ENCODE measurements around the gene OSBP2.
"Not testable (repeated sequence)": the region's sequence is repeated elsewhere in the genome, so short reads cannot be mapped to it uniquely, and the experiment has no call there.

The OSBP2 gene

DNA sequence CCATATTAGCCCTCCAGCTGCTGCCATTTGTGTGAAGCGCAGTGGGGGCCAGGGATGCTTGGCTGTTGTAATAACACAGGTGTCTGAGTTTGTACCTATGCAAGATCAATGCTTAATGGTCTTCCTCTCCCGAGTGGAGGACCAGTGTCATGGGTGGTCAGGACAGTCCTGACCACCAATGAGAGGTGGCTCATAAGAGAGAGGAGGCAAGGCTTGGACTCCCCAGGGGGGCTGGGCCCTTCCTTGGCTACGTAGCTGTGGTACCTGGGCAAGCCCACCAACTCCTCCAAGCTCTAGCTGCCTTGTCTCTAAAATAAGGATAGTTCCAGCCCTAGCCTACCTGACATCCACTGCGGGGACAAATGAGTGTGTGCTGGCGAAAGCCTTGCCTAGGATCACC is 79.2 kb downstream of the OSBP2 start:
- no peak for FAIRE-seq

- no peak for FAIRE-seq
These were observed 79.9 kb downstream of the OSBP2 start for GRCh38 chr22:30774566-30774965.

GRCh38 chr22:30776476-30776875 is 81.8 kb downstream of the OSBP2 start:
- FAIRE-seq, result no peak

DNA sequence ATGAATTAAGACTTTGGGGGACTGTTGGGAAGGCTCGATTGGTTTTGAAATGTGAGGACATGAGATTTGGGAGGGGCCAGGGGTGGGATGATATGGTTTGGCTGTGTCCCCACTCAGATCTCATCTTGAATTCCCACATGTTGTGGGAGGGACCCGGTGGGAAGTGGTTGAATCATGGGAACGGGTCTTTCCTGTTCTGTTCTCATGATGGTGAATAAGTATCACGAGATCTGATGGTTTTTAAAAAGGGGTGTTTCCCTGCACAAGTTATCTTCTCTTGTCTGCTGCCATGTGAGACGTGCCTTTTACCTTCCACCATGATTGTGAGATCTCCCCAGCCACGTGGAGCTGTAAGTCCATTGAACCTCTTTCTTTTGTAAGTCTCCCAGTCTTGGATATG is 82.5 kb downstream of the OSBP2 start:
- not testable (repeated sequence) for FAIRE-seq

GRCh38 chr22:30777587-30777986 is 82.9 kb downstream of the OSBP2 start:
- FAIRE-seq, result no peak

DNA sequence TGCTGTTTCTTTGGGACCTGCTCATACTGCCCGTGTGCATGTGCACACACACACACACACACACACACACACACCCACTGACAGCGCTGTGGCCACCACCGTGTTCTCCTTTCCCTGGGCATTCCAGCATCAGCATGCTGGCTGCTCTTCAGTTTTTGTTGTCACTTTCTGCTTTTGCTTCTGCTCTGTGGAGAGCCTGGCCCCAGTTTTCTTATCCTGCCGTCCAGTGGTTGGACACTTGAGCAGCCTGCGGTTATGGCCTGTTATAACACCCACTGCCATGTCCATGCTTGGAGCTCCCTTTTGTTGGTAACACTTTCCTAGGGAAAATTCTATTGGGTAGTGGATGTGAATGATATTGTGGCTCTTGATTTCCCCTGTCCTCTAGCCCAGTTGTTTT is 83.6 kb downstream of the OSBP2 start:
- FAIRE-seq, result no peak

- FAIRE-seq, result no peak
These were observed 85.4 kb downstream of the OSBP2 start for GRCh38 chr22:30780026-30780425.

DNA sequence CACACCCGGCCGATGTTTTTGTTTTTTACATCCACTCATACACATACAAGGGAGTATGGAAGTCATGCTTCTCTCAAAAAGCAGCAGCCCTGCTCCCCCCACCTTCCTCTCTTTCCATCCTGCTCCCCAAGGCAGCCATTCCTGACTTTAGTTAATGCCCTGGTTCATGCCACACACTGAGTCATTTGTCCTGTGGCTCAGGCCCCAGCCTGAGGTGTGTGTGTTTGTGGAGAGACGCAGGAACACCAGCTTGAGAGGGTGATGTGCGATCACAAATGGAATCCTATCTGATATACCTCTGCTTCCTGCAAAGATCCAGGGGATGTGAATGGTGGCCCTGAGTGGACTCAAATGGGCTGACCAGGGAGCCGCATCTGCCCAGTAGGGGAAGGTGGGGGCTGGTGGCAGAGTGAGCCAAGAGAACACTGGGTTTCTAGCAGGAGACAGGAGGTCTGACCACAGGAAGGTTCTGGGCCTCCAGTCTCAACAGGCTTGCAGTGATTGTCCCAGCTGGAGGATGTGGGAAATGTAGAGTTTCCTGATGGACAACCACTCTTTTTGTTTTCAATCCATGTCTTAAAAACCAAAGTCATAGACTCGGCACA is 86.7 kb downstream of the OSBP2 start:
- no peak for FAIRE-seq

DNA sequence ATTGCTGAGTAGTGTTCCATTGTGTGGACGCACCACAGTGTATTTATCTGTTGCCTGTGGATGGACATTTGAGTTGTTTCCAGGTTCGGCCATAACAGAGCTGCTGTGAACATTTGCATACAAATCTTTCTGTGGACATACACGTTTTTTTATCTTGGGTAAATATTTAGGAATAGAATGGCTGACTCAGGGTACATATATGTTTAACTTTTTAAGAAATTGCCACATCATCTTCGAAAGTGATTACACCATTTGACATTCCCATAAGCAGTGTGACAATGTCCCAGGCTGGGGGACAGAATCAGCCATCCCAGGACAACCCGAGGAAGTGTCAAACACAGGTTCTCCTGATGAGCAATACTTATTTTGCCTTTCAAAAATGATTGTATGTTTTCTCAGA is 87.9 kb downstream of the OSBP2 start:
- FAIRE-seq, result no peak

DNA sequence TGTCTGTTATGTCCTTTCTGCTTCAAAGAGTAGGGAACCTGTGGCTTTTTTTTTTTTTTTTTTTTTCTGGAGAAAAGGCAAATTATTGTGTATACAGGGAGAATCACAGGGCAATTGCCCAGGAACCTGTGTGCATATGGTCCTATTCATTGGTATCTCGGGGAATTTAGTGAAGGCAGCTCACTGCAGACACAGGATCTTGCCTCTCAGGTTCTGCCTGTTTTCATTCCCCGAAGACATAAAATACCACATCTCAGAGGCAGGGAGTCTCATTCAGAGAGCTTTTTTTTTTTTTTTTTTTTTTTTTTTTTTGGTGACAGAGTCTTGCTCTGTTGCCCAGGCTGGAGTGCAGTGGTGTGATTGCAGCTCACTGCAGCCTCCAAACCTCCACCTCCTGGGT is 88.3 kb downstream of the OSBP2 start:
- FAIRE-seq, result no peak

- FAIRE-seq, result no peak
These were observed 90.9 kb downstream of the OSBP2 start for GRCh38 chr22:30785527-30785926.

- no peak for FAIRE-seq
These were observed 95.7 kb downstream of the OSBP2 start for GRCh38 chr22:30790366-30790765.

- FAIRE-seq, result no peak
These were observed 97.8 kb downstream of the OSBP2 start for GRCh38 chr22:30792456-30792855.

DNA sequence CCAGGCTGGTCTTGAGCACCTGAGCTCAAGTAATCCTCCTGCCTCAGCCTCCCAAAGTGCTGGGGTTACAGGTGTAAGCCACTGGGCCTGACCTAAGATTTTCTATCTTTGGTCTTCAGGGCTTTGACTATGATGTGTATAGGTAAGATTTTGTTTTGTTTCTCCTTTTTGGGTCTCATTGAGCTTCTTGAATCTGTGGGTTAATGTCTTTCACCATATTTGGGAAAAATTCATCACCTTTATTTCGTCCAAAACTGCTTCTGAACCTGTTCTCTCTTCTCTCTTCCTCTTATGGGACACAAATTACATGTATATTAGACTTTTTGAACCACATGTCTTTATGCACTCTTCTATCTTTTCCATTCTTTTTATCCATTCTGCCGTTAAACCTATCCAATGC is 100.4 kb downstream of the OSBP2 start:
- no peak for FAIRE-seq

DNA sequence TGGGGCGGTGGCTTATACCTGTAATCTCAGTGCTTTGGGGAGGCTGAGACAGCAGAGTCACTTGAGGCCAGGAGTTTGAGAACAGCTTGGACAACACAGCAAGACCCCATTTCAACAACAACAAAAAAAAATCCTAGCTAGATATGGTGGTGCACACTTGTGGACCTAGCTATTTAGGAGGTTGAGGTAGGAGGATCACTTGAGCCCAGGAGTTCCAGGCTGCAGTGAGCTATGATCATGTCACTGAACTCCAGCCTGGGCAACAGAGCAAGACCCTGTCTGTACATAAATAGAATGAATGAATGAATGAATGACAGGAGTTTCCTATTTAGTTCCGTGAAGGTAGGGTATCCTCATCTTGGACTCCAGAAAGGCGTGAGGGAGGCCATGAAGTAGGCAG is 107.0 kb downstream of the OSBP2 start:
- no peak for FAIRE-seq

DNA sequence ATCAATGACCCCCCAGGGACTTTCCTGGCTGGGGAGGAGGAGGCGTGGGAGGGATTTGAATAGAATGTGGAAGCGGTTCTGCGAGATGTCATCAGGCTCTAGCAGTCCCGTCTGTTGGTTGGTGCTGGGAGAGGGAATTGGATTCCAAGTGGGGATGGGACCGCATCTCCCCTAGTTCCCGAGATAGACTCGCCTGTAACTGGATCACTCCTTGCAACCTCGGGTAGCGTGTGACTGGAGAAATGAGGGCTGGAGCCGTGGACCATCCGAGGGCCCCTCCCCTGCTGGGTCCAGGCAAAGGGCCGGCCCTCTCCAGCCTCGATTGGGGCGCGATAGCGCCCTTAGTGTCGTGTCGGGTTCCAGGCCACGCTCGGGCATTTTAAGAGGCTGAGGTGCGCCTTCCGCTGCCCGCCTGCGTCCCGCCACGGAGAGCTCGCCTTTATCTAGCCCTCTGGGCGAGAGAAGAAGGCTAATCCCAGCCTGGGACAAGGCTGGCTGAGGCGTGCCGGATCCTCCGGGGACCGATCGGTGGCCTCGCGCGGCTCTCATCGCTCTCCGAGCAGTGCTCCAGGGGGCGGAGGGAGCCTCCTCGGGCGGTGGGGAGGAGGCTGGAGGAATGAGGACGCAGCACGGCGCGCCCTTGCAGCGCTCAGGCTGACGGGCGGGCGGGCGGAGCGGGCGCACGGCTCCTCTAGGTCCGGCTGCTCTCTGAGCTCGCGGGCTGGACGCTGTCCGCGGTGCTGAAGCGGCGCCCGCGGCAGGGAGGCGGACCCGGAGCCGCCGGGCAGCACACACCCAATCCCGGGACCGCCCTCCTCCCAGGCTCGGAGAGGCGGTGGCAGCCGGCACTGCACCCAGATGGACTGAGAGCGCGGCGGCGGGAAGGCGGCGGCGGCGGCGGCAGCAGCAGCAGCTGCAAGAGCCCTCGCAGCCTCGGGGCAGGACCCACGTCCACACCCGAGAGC is 107.8 kb downstream of the OSBP2 start:
- FAIRE-seq, result no peak

- no peak for FAIRE-seq
These were observed 109.0 kb downstream of the OSBP2 start for GRCh38 chr22:30803679-30804078.

DNA sequence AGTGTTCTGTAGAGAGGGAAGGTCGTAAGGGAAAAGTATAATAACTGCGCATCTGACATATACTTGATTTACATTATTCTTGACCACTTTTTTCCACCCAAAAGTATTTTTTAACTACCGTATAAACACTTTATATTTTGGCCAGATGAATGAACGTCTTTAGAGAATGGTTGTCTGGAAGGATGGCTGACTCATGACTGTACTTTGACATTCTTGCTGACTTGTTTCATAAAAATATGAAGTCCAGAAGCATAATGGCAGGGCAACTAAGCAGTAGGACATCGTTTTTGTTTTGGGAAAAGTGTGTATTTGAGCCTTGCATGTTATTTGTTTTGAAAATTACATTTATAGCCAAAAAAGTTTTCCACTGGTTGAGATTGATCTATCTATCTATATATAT is 110.0 kb downstream of the OSBP2 start:
- FAIRE-seq, result no peak

DNA sequence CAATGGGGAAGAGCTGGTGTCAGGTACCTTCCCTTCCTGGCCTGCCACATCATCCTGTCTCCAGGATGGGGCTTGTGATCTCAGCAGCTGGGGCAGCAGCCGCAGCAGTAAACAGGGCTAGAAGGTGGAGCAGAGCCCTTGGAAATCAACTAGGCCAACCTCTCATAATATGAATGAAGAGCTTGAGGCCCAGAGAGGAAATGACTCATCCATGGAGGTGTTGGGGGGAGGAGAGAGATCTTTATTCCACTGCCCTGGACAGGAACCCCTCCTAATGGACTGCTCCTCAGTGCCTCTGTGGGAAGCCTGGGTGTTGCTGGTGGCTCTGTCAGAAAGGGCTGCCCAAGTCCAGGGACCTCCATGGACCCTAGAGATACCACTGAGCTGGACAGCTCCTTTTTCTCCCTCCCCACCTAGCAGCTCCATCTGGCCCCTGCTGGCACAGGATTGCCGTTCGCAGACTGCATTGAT is 111.8 kb downstream of the OSBP2 start:
- no peak for FAIRE-seq

- FAIRE-seq, result no peak
These were observed 114.4 kb downstream of the OSBP2 start for GRCh38 chr22:30809086-30809485.

GRCh38 chr22:30810105-30810504 is 115.4 kb downstream of the OSBP2 start:
- no peak for FAIRE-seq

GRCh38 chr22:30813936-30814335 is 119.3 kb downstream of the OSBP2 start:
- no peak for FAIRE-seq

- no peak for FAIRE-seq
These were observed 121.7 kb downstream of the OSBP2 start for GRCh38 chr22:30816413-30816812.

- no peak for FAIRE-seq
These were observed 126.7 kb downstream of the OSBP2 start for GRCh38 chr22:30821381-30821780.
